Pons (tissue), 1 donor: Measurements from ENCODE around the gene OSBPL6.

ENCODE experiments used
- DNase-seq: peaks from one replicate; pipeline ENCODE4 v3.0.0-alpha.2; 2016; ENCODE audit warnings: low spot score

The OSBPL6 gene

DNA sequence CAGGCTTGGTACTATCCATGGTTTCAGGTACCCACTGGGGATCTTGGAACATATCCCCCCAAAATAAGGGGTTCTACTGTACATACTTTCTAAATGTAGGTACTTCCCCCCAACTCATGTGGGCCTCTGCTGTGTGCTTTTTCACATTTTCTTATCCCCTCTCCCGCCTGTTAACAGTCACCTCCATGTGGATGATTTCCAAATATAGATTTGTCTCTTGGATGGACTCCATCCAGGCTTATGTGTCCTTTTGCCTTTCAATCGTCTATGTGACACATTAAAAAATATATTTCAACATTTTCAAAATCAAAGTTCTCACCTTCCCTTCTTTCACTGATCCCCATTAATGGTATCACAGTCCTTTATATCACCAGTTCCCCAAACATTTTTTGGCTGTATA lies 44.4 kb downstream of the OSBPL6 start:
- DNase-seq = no peak

DNA sequence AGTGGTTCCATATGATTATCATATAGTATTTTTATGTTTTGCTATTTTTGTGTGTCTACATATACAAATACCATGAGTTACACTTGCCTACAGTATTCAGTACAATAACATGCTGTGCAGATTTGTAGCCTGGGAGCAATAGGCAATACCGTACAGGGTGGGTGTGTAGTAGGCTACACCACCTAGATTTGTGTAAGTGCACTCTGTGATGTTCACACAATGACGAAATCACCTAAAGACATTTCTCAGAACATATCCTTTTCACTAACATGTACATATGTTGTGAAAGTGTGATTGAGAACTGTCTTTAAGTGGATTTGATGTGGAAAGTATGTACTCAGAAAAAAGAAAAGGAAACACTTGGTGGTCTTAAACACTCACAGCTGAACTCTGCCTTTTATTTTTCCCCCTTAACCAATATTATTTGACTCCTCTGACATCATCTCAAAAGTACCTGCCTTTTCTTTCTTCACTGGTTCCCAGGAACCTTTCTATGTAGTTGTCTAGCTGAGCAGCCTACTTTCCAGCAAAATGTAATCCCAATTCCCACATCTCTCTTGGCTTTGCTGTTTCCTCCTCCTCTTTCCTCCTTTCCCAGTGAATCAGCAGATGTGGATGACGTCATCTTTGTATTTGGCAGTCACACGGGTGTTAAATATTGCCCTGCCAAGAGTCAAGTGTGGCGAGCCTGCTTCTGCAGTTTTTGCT lies 47.7 kb downstream of the OSBPL6 start:
- peak; percentile 88 for DNase-seq

DNA sequence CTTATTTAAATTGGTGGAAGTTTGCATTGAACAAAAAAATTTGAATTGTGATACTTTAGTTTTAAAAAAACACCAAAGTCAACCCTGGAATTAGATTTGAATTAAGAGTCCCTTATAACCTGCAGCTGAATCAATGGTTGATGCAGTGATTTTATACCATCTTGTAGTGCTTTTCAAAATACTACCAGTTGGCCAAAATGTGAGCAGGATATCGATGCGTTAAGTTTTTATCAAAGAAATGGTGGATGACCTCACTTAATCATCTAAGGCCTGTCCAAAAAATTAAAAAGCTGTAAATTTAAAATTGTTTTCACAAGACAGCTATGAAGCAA lies 48.2 kb downstream of the OSBPL6 start:
- no peak for DNase-seq

DNA sequence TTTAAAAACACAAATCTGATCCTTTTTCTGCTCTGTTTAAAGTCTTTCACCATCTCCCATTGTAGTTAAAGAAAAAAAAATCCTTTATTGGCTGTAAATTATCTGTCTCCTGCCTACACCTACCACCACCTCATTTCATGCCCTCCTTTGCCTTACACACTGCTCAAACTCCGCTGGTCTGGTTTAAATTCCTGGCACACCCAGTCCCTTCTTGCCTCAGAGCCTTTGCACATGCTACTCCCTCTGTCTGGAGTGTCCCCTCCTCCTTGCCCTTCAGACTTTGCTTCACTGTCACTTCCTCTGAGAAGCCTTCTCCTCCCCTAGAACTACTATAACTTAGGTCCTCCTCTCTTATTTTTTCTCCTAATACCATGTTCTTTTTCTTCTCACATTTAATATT lies 49.6 kb downstream of the OSBPL6 start:
- DNase-seq = no peak

DNA sequence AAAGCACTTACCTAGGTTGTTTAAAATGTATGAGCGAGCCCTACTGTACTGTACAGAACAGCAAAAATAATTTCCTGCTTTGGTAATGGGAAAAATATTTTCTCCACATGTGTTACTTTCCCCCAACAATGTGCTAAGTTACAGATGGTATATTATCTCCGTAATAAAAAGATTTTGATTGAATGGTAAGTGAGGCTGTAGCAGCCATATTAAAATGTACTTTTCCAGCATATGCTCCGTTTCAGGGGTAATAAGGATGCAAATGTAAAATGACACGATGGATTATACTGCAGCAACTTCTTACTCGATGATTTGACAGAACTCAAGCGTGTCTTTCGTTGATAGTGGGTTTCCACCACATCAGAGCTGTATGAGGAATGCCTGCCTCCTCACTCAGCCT lies 50.5 kb downstream of the OSBPL6 start:
- DNase-seq = no peak

DNA sequence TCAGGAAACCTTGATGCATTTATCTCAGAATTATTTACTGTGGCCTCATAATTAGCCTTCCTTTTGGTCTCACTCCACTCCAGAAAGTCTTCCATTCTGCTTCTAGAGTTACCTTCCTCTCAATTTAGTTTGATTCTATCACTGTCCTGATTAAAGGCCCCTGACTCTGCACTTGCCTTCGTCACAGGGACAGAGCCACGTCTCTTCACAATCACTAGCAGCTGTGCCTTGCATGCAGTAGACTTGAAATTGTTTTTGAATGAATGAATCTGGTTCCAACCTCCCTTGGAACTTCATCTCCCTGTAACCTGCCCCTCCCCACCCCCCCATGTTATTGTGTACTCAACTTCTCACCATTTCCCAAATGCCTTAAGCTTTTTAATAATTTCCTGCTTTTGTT lies 52.4 kb downstream of the OSBPL6 start:
- no peak for DNase-seq

DNA sequence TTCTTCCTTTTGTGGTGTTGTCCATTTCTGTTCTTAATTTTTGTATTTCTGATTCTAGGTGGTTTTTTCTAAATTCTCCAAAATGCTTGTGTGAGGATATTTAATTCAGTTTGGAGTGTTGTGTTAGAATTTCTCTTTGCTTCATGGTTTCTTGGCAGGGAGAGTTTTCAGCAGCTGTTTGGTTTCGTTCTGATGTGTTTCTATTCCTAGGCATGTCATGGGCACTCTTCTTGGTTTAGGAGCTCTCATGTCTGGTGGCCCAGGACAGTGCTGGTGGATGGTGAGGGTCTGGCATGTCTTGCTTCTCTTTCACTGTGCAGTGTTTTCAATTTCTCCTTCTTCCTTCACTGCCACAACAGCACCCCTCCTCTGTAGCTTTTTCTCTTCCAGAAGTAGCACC lies 52.9 kb downstream of the OSBPL6 start:
- DNase-seq = no peak

DNA sequence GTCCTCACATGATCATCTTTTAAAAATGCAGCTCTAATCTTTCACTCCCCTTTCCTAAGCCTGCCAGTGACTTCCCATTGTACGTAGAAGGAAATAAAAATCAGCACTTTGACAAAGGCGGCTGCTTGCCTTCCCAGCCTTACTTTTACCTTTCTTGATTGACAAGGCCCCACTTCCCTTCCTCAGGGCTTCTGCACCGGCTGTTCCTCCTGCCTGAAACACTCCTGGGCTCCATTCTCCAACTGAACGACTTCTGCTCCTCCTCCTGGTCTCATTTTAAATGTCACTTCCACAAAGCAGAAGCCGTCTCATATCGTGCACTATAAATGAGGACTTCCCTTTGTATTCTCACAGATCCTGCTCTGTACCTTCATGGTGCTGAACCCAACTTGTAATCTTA lies 56.1 kb downstream of the OSBPL6 start:
- DNase-seq = peak; percentile 42

DNA sequence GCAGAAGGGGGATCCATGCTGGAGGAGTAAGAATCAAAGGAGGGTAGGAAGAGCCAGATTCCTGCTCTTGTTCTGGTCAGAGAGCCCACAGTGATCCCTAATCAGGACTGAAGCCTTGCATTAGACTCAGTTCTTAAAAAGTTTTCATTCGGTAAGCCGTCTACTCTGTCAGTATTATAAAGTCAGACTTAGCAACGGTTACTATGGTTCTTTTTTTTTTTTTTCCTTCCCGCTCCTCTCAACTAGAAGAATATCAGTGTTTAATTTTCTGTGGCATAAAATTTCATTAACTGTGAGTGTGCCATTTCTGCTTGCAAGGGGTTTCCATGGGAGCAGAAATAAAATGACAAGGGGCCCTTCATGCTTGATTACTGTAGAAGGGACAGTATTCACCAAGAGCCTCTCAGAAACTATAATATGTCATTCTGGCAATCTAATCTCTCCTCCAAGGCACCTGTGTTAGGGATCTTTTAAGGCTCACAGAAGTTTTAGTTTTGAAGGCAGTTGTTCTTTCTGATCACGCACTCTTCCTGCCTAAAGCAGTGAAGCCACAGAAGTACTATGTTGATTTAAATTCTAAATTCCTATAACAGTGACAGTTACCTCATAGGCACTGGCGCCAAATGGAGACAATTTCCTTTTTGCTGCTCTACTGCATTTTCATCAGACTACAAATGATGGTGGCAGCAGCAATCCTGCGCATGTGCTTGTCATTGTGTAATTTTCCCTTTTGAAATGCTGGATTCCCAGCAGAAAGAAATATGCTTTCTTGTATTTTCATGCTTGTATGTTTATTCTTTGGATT lies 57.0 kb downstream of the OSBPL6 start:
- DNase-seq = no peak

DNA sequence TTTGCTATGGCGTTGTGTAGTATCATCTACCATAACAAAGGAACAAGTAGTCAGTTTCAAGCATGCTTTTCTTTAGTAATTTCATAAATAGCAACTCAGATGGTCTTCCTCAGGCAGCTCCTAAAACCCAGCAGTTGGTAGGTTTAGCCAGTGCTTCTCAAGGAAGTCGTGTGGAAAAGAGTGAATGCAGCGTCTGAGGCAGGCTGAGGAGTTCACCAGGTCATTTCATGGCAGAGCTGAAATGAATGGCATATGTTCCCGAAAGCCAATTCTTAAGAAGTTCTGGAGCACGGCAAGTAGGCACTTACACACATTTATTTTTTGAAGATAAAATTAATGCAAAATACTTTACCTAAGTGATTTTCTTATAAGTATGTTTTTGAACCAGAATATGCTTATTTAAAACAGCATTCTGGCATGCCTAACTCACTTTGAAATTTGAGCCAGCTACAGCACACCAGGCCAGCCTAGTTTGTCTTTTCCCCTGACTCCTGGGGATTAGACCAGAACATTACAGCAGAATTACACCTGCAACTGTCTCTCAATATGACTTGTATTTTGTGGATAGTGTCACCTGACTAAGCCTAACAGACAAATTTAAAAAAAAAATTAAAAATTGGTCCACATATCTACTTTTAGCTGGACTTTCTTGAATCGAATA lies 62.2 kb downstream of the OSBPL6 start:
- DNase-seq = no peak

DNA sequence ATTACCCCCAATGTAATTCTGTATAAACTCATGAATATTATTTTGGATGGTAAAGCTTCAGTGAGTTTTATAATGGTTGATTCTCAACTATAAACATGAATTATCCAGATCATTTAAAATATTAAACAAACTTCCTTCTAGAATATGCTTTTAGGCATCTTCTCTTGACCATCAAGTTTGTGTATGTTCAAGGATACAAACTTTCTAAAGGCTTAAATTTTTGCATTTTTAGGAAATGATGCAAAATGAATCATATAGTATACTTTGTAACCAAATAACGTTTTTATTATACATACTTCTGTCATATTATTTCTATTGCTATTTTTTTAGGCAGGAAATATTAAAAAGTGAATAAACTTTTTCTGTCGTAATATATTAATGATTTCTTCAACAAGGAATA lies 62.8 kb downstream of the OSBPL6 start:
- no peak for DNase-seq

DNA sequence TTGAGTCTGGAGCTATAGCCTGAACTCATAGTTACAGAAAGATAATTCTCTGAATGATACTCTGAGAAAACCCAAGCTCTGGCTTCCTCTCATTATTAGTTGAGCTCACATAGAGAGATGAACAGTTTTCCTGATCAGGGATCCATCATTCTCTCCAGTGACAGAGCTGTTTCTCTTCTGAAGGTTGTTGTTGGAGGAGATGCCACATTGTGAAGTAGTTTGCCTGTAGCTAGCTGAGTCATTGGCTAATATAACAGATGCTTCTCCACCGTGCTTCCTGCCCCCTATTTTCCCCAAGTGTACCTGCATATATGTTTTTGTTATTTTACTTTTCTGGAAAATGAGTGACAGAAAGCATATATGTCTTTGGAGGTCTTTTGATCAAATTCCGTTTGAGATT lies 64.6 kb downstream of the OSBPL6 start:
- no peak for DNase-seq

DNA sequence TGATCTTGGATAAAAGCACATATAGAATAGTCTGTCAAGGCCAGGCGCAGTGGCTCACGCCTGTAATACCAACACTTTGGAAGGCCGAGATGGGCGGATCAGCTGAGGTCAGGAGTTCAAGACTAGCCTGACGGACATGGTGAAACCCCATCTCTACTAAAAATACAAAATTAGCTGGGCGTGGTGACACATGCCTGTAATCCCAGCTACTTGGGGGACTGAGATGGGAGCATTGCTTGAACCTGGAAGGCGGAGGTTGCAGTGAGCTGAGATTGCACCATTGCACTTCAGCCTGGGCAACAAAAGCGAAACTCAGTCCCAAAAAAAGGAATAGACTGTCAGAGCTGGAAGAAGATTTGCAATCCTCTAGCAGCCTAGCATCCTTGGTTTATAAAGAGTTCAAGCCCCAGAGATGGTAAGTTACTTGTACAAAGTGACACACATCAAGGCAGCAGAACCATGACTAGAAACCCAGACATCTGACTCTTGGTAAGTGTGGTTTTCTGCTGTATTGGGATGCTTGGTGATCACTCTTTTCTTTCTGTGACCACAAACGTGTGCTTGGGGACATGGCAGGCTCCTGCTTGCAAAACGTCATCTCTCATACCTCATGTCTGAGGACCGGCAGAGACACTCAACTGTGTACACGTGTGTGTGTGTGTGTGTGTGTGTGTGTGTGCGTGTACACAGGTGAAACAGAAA lies 69.0 kb downstream of the OSBPL6 start:
- no peak for DNase-seq

DNA sequence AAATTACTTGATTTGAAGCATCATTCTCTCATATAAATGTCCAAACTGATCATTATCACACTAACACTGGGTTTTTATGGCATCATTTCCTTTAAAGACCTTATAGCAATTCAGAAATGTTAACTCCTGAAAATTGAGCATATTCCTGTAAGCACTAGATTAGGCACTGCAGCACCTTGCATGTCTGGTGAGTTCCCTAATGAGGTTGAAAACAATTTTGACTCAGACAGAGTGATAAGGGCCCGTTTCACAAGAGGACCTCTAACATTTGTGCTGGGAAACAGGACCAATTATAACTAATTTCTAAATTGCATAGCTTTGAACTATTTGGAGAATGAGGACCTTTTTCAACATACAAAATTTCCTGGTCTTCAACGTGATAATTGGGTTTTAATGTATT lies 69.9 kb downstream of the OSBPL6 start:
- DNase-seq = no peak

DNA sequence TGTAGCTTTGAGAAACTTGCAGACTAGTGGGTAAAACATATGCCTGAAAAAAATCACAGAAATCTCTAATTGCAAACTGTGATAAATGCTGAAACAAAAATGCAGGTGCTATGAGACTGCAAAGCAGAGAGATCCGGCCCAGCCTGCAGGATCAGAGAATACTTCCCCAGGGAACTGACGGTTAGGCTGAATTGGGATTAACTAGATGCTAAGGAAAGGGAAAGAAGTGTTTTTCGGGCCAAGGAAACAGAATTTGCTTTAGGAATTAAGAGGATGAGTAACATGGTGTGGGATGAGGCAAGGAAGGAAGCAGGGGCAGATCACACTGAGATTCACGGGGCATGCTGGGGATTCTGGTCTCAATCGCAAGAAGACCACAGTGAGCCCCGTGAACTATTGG lies 71.5 kb downstream of the OSBPL6 start:
- DNase-seq = no peak

DNA sequence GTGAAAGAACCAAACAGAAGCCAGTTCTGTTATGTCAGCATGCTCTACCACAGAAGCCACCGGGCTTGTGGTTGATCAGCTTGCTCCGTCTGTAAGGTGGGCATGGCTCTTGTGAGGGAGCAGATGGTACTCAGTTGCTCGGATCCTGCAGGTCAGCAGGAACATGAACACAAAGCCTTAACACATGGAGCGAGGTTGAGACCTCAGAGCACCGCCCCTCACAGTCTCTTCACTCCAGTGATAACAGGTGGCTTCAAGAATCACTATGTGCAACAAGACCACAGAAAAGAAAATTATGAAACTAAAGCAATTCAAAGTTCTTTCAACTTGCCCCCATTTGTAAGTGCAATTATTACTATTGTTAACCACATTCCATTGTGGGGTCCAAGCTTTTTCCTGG lies 72.1 kb downstream of the OSBPL6 start:
- no peak for DNase-seq

DNA sequence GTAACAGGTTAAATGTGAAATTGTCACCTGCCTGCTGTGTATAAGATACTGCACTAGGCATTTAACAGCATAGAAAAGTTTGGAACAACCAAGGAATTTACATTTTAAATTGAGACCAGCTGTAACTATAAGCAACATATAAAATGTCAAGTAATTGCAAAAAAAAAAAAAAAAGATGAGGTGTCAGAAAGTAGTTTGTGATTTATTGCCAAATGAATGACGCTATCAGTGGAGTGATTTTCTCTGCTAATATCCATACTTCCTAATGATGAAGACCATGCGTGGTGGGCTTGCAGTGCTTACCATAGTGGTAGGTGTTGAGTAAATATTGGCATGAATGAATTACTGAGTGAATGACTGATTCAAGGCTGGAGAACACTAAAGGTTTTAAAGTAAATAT lies 73.3 kb downstream of the OSBPL6 start:
- DNase-seq = no peak

DNA sequence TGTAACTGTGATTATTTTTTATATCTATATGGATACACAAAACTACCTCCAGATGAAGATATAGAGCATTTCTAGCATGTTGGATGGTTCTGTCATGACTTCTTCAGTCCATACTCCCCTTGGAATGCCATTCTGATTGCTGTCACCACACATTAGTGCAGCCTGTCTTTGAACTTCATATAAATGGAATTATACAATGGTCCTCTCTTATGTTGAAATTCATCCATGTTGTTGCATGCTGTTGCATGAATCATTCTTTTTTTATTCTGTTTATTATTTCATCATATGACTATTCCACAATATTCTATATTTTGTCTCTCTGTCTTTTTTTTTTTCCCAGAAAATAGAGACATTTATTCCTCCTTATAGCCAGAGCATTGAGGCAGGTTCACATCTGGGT lies 74.1 kb downstream of the OSBPL6 start:
- DNase-seq = no peak

DNA sequence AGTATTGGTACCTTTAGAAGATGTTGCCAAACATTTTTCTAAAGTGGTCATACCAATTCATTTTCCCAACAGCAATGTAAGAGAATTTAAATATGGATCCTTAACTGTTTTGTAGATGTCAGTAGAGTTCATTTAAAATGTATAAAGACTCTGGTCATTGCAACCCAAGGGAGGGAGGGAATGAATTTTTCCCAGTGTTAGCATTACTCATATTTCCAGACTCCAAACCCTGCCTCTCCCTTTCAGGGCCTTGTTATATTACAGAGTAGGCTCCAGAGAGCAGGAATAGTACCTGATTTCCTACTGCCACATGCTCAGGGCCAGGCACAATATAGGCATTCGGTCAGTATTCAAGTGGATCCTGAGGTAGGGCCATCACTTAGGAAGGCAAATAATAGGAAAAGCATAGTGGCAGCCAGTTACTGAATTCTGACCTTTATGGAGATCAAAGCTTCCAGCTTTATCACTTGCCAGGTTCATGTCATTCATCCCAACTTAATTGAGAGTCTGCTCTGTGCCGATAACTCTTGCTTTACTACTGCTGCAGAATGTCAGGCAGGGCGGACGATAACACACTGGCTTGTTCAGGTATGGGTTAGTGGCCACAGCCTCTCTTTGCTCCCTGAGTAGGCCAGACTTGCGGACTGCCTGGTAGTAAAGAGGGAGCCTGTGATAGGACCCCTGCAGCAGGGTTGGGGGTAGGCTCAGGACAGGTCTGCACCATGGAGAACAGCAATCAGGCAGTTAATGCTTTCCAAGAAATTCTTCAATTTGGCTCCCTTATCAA lies 75.3 kb downstream of the OSBPL6 start:
- no peak for DNase-seq

DNA sequence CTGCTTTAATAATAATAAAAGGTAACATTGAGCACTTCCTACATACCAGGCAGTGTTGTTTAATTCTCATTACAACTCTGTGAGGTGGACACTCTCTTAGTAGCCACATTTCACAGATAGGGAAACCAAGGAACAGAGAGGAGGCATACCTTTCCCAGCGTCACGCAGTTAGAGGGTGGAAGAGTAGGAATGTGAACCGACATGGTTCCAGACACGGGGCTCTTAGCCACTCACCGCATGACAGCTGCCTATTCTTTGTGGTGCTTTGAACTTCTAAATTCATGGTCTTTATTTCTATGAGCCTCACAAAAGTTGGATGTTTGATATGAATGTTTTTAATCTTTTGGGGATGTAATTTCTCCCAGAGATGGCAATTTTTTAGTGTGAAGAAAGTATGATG lies 76.0 kb downstream of the OSBPL6 start:
- no peak for DNase-seq

DNA sequence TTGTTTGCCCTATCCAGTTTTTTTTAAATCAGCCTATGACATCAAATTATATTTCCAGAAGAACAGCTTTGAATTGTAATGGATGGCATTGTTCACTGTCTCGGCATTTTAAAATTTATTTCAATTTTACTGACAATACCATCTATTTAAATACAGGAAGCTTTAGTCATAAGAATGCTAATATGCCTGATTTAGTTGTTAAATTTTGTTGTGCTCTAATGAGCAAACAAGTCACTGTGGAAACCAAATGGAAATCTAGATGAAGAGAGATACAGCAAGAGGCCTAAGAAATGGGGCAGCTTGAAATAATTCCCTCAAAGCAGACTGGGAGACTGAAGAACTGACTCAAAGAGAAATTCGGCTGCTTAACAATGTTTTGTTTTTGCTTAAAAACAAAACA lies 76.8 kb downstream of the OSBPL6 start:
- DNase-seq = no peak
